ENCODE results near the gene ERN1. TPM values are rescaled to one million over a fixed set of nuclear protein-coding genes. Genes with fewer than 3 reads are reported as not detected.

ERN1 gene
- total and polyA plus RNA-seq, 2 of the 8 experiments (the other 6 are each of a cell fraction or from before 2014, with no cell fraction given), result 1.8 to 3.9 TPM

DNA sequence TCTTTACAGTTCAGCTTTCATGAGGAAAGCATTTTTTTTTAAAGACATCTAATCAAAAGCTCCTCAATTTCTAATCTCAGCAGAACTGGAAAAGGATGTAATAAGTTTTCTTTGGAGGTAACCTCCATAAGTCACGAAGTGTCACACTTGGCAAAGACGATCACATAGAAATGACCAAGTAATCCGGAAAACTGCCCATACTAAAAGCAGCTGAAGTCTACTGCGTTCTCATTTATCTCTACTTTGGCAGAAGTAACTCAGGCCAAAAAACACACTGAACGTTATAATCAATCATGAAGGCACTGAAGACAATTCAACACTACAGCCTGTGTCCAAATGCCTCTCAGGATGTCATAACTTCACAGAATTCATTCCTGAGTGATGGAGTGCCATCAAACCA is 39.8 kb downstream of the ERN1 start:
- H2BK15ac ChIP-seq (ENCODE audit: low read length), result no peak overlapping the region
- 89% methylated on average over 5 of the region's 5 CpGs; no CpG with 5 or more reads in 1 of the 2 experiments for WGBS, 2 experiments (ENCODE audit: extremely low coverage in 1 of 2, insufficient coverage in 1 of 2, insufficient read length in 1 of 2, insufficient replicate concordance in 2 of 2, low coverage in 1 of 2, low lambda C conversion rate in 2 of 2, missing lambda C conversion rate in 1 of 2)
- H3K9me3 ChIP-seq (ENCODE audit: insufficient read depth in 2 of 2, low read depth in 1 of 2, low read length in 1 of 2), result no peaks in the 10 kb centered on the region
- H3K23me2 ChIP-seq (ENCODE audit: low read depth, low read length), result no peaks in the 10 kb centered on the region
- no peaks in the 10 kb centered on the region for H4K20me1 ChIP-seq (replicated peaks in 1 of 2; ENCODE audit: control insufficient read depth in 1 of 2, insufficient read depth in 2 of 2, low read length in 2 of 2)
- no peak overlapping the region for H3K56ac ChIP-seq (replicated peaks; ENCODE audit: insufficient read length, low read depth, low read length)
- DNase-seq (ENCODE audit: low read depth in 1 of 2, low spot score in 2 of 2), result no peak
- no peaks in the 10 kb centered on the region for H3K79me2 ChIP-seq (ENCODE audit: control insufficient read depth in 1 of 2, insufficient read depth in 2 of 2, low read length in 2 of 2)
- no peak overlapping the region for H2AFZ ChIP-seq (ENCODE audit: low read length)
- no peak overlapping the region for H3K14ac ChIP-seq (ENCODE audit: insufficient read length)
- H3K9ac ChIP-seq (replicated peaks in 1 of 4; ENCODE audit: extremely low read depth in 1 of 4, low read depth in 3 of 4, low read length in 3 of 4), result no peak overlapping the region
- no peak overlapping the region for H2BK12ac ChIP-seq (ENCODE audit: low read depth, low read length)
- H2AK5ac ChIP-seq (ENCODE audit: low read depth, low read length), result no peak overlapping the region
- no peak overlapping the region for H2BK20ac ChIP-seq (ENCODE audit: low read length)
- POLR2A ChIA-PET (ENCODE audit: partially characterized antibody), result interaction anchor here (0.7 kb wide), 1 partner anchor 31 kb away, joined by 3 read pairs; no protein-coding TSS in a partner anchor
- H3K23ac ChIP-seq (ENCODE audit: insufficient read length), result no peak overlapping the region
- H3K18ac ChIP-seq (ENCODE audit: extremely low read depth, low read length), result no peak overlapping the region
- no peak overlapping the region for H3K4me3 ChIP-seq (ENCODE audit: extremely low read depth in 1 of 4, insufficient read depth in 2 of 4, low read depth in 3 of 4, low read length in 4 of 4)
- no peak for FAIRE-seq
- H3K27ac ChIP-seq (ENCODE audit: low read depth, low read length), result no peak overlapping the region
- H2BK5ac ChIP-seq (ENCODE audit: low read depth, low read length), result no peak overlapping the region
- H3K4me1 ChIP-seq (replicated peaks in 1 of 4; ENCODE audit: control insufficient read depth in 3 of 4, insufficient read depth in 4 of 4, low read length in 3 of 4), result peaks cover 0 to under 1% (median 0%) of the 10 kb centered on the region in 4 experiments; a peak in 2 of 7 replicates
- H4K91ac ChIP-seq (replicated peaks; ENCODE audit: insufficient read length, low read length), result no peak overlapping the region
- CTCF ChIA-PET (ENCODE audit: partially characterized antibody), result interaction anchor here (0.6 to 1.0 kb wide), 3 partner anchors 11 to 147 kb away, joined by 3 to 5 read pairs (median 4); no protein-coding TSS in a partner anchor
- H4K5ac ChIP-seq (ENCODE audit: insufficient read length, low read depth, low read length), result no peak overlapping the region
- H3K27me3 ChIP-seq (replicated peaks in 1 of 4; ENCODE audit: control insufficient read depth in 3 of 4, extremely low read depth in 1 of 4, insufficient read depth in 3 of 4, low read length in 3 of 4), result no peaks in the 10 kb centered on the region; a peak in 1 of 7 replicates
- H3K36me3 ChIP-seq (ENCODE audit: control insufficient read depth in 2 of 4, insufficient read depth in 4 of 4, low read length in 3 of 4), result no peaks in the 10 kb centered on the region
- no peaks in the 10 kb centered on the region for H3K79me1 ChIP-seq (ENCODE audit: low read depth, low read length)
- TF ChIP-seq SIN3A (conservative IDR thresholded peaks at IDR 0.05 in 1 of 2, IDR thresholded peaks at IDR 0.05 in 1 of 2; ENCODE audit: low read depth in 1 of 2, low read length in 2 of 2) (no peak), RNF2 (IDR thresholded peaks at IDR 0.05; ENCODE audit: borderline replicate concordance, low read depth, low read length, missing control alignments, poor library complexity, severe bottlenecking) (no peak), TCF12 (IDR thresholded peaks at IDR 0.05; ENCODE audit: low read depth, low read length) (no peak), SRF (IDR thresholded peaks at IDR 0.05; ENCODE audit: low read depth, low read length) (no peak), RBBP5 (IDR thresholded peaks at IDR 0.05; ENCODE audit: borderline replicate concordance, low read depth, low read length) (no peak), CBX5 (IDR thresholded peaks at IDR 0.05; ENCODE audit: low read depth, low read length) (no peak), CHD2 (IDR thresholded peaks at IDR 0.05; ENCODE audit: low read length) (no peak), SUZ12 (IDR thresholded peaks at IDR 0.05; ENCODE audit: low read length) (no peak), EGR1 (IDR thresholded peaks at IDR 0.05; ENCODE audit: borderline replicate concordance, low read depth, low read length) (no peak)
- TF ChIP-seq, protein P1, sequence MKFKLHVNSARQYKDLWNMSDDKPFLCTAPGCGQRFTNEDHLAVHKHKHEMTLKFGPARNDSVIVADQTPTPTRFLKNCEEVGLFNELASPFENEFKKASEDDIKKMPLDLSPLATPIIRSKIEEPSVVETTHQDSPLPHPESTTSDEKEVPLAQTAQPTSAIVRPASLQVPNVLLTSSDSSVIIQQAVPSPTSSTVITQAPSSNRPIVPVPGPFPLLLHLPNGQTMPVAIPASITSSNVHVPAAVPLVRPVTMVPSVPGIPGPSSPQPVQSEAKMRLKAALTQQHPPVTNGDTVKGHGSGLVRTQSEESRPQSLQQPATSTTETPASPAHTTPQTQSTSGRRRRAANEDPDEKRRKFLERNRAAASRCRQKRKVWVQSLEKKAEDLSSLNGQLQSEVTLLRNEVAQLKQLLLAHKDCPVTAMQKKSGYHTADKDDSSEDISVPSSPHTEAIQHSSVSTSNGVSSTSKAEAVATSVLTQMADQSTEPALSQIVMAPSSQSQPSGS (IDR thresholded peaks at IDR 0.05; ENCODE audit: low read length), result no peak
- TF ChIP-seq, protein P2, sequence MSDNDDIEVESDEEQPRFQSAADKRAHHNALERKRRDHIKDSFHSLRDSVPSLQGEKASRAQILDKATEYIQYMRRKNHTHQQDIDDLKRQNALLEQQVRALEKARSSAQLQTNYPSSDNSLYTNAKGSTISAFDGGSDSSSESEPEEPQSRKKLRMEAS (IDR thresholded peaks at IDR 0.05), result no peak
- H3K4me2 ChIP-seq (ENCODE audit: insufficient read depth in 1 of 2, low read depth in 2 of 2, low read length in 2 of 2), result no peak overlapping the region
- H2BK120ac ChIP-seq (replicated peaks; ENCODE audit: low read depth, low read length), result no peak overlapping the region
- no peak overlapping the region for H3K4ac ChIP-seq (replicated peaks; ENCODE audit: insufficient read length, low read depth, low read length)
- no peak overlapping the region for H4K8ac ChIP-seq (ENCODE audit: extremely low read depth, insufficient read depth, low read length)
